Tibial nerve (tissue), 4 donors: Measurements from ENCODE around the gene METRN.

Source experiments
- CTCF ChIP-seq, 5 experiments: fragments of 200-600 bp in 3 of 5; fragments of 450-650 bp in 2 of 5; sonication (generic) in 3 of 5; IDR thresholded peaks; one replicate each; pipeline ENCODE4 v1.5.1; 2016 to 2019; ENCODE audit warnings: antibody characterized with exemption in 5 of 5, mild to moderate bottlenecking in 3 of 5, moderate library complexity in 2 of 5
- EP300 ChIP-seq, 2 donors: sonication (generic); formaldehyde crosslinking; IDR thresholded peaks; one replicate each; pipeline ENCODE4 v1.6.1; 2017; ENCODE audit warnings: antibody characterized with exemption in 2 of 2, mild to moderate bottlenecking in 1 of 2
- POLR2A ChIP-seq, 2 donors: fragments of 450-650 bp; IDR thresholded peaks; one replicate each; pipeline ENCODE4 v1.6.1; 2017; ENCODE audit warnings: antibody characterized with exemption in 2 of 2, mild to moderate bottlenecking in 2 of 2, moderate library complexity in 2 of 2

GRCh38 chr16:745739-746138 lies 30.8 kb downstream of the METRN start:
- TF ChIP-seq CTCF (IDR thresholded peaks at IDR 0.05) = peak in 1 of 5 experiments; percentile 14
- no peak for TF ChIP-seq POLR2A (IDR thresholded peaks at IDR 0.05)
- TF ChIP-seq EP300 (IDR thresholded peaks at IDR 0.05) = no peak
